Thoracic aorta (tissue), 2 donors: ENCODE measurements around the gene RHEB. TPM values are rescaled to one million over a fixed set of nuclear protein-coding genes. Genes with fewer than 3 reads are reported as not detected.

Experiments used
- ATAC-seq: fragments of 150-250 bp; one replicate; pipeline ENCODE4 v1.8.0; 2017; ENCODE audit warnings: low read depth; ENCODE audit not compliant: insufficient number of reproducible peaks, low FRiP score
- DNase-seq: peaks from one replicate; pipeline ENCODE4 v3.0.0-alpha.2; 2020; ENCODE audit warnings: low spot score
- H3K27ac ChIP-seq, 2 donors: fragments of 200-600 bp; sonication (generic); 1 replicate in 1 of 2; 2 replicates in 1 of 2; pipeline ENCODE4 v1.5.1; 2016; ENCODE audit warnings: mild to moderate bottlenecking in 2 of 2, moderate library complexity in 2 of 2
- H3K27me3 ChIP-seq: fragments of 200-600 bp; sonication (generic); replicated peaks from 2 replicates; pipeline ENCODE4 v1.6.0; 2016; ENCODE audit warnings: mild to moderate bottlenecking; ENCODE audit not compliant: insufficient read depth
- H3K36me3 ChIP-seq: fragments of 200-600 bp; sonication (generic); one replicate; pipeline ENCODE4 v1.5.1; 2016
- H3K4me1 ChIP-seq, 2 donors: fragments of 200-600 bp; sonication (generic); 1 replicate in 1 of 2; 2 replicates in 1 of 2; pipeline versions ENCODE4 v1.5.1 to v1.6.0; 2016; ENCODE audit warnings: low read depth in 2 of 2, mild to moderate bottlenecking in 1 of 2; ENCODE audit not compliant: control insufficient read depth in 1 of 2
- H3K4me3 ChIP-seq: fragments of 200-600 bp; sonication (generic); 2 replicates; pipeline ENCODE4 v1.5.1; 2016; ENCODE audit warnings: mild to moderate bottlenecking
- H3K9me3 ChIP-seq: fragments of 200-600 bp; sonication (generic); 2 replicates; pipeline ENCODE4 v1.5.1; 2016
- total RNA-seq, 2 donors: library from RNA; depleted of rRNA; stranded (reverse); fragments of >200 nt; gene quantifications; one replicate each; pipeline versions ENCODE4 v1.1.0 to v1.2.3, GENCODE V29; 2016
- TF ChIP-seq, protein P1 (sequence below): fragments of 200-600 bp; sonication (generic); IDR thresholded peaks from one replicate; pipeline ENCODE4 v1.5.1; 2019; ENCODE audit warnings: antibody characterized with exemption

The RHEB gene
- total RNA-seq, 2 donors from 2014 or later, result 88.9 to 102 TPM

DNA sequence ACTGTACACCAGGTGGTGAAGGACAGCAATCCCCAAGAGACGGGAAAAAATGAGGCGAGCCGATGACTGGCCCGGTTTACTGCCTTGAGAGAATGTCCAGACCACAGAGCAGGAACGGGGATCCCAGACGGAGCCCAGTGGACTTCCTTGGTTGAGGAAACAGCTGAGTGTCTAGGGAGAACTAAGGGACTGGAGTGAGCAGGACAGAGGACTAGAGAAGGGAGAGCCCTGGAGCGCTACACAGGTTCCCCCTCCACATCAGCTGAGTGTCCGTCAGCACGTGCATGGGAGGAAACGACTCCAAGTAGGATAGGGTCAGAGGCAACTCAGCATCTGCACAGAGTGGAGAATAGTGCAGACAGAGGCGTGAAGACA lies 102.8 kb downstream of the RHEB start:
- DNase-seq (no peak), ATAC-seq (no peak)
- Histone ChIP-seq H3K36me3 (no peaks in the 10 kb centered on the region), H3K27me3 (no peaks in the 10 kb centered on the region), H3K4me3 (no peak overlapping the region), H3K27ac (no peak overlapping the region), H3K4me1 (no peaks in the 10 kb centered on the region), H3K9me3 (peaks cover 6% of the 10 kb centered on the region)
- TF ChIP-seq, protein P1, sequence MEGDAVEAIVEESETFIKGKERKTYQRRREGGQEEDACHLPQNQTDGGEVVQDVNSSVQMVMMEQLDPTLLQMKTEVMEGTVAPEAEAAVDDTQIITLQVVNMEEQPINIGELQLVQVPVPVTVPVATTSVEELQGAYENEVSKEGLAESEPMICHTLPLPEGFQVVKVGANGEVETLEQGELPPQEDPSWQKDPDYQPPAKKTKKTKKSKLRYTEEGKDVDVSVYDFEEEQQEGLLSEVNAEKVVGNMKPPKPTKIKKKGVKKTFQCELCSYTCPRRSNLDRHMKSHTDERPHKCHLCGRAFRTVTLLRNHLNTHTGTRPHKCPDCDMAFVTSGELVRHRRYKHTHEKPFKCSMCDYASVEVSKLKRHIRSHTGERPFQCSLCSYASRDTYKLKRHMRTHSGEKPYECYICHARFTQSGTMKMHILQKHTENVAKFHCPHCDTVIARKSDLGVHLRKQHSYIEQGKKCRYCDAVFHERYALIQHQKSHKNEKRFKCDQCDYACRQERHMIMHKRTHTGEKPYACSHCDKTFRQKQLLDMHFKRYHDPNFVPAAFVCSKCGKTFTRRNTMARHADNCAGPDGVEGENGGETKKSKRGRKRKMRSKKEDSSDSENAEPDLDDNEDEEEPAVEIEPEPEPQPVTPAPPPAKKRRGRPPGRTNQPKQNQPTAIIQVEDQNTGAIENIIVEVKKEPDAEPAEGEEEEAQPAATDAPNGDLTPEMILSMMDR, result no peak

DNA sequence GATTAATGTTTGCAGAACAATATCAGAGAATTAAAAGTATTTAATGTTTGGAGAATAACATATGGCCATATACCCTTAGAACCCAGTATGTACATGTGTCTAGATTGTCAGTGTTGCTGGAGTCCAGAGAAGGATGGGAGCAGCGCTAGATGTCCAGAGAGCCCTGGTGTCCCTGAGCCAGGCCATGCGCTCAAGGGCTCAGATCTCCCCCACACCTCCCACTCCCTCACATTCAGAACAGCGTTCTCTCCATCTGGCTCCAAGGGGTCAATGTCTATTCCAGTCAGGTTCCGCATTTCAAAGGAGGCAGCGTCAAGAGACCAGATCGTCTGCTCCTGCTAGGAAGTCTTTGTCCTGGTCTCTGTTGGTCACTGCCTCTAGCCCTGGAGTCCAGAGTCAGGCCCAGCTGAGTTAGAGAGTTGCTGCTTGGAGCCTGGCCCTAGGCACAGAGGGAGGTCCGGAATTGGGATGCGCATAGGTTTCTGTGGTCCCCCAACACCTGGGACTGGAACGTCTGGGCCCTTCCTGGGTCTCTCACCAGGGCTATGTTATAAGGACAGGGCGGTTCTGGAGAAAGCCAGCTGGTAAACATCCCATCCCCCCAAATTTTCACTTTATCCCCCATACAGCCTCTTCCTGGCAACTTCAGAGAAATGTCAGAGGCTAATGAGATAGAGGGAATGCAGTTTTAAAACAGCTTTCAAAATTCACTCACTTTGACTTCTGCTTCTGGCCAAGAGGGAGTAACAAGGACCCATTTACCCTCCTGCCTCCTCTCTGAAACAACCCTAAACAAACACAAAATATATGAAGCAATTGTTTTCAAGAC lies 103.4 kb downstream of the RHEB start:
- Histone ChIP-seq H3K4me1 (no peaks in the 10 kb centered on the region), H3K4me3 (no peak overlapping the region), H3K9me3 (peaks cover 6% of the 10 kb centered on the region), H3K27me3 (no peaks in the 10 kb centered on the region), H3K27ac (no peak overlapping the region), H3K36me3 (no peaks in the 10 kb centered on the region)
- no peak for DNase-seq
- no peak for ATAC-seq
- TF ChIP-seq, protein P1, result no peak

Other genes starting within 250 kb of the RHEB start
- 10 to 100 TPM; 51.0 to 53.4 TPM for gene NUB1, start 178.1 kb downstream of the RHEB start, total RNA-seq
- 1 to 10 TPM in 1 of 2 donors, not detected in 1; 8.5 TPM for gene WDR86, start 109.9 kb downstream of the RHEB start, total RNA-seq
- under 1 TPM in 1 of 2 donors, not detected in 1; 0.35 TPM for gene CRYGN, start 79.8 kb downstream of the RHEB start, total RNA-seq